Activated naive CD4-positive, alpha-beta T cell (primary cell): ENCODE results near the gene PDE4D.
"Not testable (repeated sequence)": the region's sequence is repeated elsewhere in the genome, so short reads cannot be mapped to it uniquely, and the experiment has no call there.

ENCODE experiments used
- DNase-seq, 4 experiments: peaks; one replicate each; lab custom pipeline; 2025; lab: John Stamatoyannopoulos, UW

Gene PDE4D

DNA sequence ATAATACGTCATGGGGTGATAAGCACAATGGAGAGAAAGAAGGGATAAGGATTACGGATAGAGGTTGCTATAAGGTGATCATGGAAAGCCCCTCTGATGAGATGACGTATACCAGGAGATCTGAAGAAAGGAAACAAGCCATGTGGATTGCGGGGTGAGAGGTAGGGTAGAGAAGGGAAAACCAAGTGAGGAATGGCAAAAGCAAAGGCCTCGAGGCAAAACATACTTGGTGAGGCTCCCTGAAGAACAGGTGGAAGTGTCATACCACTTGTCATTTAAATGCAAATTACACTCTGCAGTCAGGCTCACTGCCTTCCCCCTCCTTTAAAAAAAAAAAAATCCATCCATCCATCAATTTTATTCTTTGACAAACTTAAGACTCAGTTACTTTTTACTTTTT, 889.9 kb downstream of the PDE4D start:
- DNase-seq = no peak

DNA sequence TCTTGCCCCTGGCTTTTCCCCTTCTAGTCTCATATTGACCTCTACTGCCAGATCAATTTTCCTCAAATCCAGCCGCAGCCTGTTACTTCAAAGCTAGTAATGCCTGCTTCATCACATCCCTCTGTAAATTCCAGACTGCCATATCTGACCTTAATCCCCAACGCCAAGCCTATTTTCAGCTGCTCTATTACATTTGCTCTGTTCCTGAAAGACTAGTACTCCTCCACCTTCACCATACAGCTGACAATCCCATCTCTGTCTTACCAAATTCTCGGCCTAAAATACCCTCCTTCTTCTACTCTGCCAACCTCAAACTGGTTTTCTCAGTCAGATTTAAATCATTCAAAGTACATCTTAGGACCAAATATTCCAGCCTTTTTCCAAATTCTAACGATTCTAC, 890.4 kb downstream of the PDE4D start:
- no peak for DNase-seq

DNA sequence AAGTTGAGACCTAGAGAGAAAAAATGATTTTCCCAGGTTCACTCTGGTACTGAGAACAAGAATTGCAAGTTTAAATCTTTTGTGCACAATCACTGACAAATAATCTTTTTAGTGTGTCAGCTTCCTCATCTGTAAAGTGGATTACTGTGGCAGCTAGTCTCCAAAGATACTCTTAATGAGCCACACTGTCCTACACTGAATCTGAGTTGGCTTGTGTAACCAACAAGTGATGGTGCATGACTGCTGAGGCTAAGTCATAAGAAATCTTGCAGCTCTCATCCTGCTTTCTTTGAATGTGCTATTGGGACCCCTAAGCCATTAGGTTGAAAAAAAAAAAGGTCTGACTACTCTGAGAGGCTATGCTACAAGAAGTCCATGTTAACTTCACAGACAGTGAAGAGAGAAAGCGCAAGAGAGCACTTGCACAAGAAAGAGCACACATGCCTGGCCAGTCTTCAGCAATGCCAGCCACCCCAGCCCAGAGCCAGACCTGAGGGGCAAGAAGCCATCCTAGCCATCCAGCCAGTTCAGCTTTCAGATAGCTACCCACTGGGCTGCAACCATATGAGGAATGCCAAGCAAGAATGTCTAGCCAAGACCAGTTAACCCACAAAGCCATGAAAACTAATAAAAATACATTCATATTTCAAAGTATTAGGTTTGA, 891.2 kb downstream of the PDE4D start:
- no peak for DNase-seq

DNA sequence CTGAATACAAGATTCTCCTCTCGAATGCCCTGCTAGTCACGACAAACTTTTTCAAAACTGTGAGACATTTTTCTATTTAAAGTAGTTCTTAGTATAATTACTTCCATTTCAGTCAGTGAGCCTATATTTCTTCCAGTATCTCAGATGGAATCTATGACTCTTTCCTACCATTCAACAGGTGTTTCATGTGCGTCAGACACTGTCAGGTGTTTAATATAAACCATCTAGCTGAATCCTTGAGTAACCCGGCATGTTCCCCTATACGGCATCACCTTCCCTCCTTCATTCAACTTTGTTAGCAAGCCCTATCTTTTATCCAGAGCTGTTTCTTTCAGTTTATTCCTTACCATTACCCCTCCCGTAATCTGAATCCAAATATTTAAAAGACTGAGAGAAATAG, 891.8 kb downstream of the PDE4D start:
- DNase-seq = no peak

DNA sequence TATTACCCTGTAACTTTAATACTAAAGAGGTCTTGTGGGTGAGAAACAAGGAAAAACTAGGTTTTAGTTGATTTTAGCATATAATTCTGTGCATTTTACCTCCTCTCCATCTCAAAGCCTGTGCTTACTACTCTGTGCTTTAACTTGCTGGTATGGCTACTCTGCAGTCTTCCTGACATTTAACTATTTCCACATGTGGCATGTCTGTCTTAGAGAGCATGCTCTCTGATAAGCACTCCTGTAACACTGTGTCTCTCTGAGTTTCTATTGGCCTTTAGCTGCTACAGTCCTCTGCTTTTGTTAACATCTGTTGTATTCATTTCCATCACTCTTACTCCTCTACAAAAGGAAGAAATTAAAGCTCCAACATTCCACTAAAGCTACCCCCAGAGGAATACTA, 892.4 kb downstream of the PDE4D start:
- no peak for DNase-seq

DNA sequence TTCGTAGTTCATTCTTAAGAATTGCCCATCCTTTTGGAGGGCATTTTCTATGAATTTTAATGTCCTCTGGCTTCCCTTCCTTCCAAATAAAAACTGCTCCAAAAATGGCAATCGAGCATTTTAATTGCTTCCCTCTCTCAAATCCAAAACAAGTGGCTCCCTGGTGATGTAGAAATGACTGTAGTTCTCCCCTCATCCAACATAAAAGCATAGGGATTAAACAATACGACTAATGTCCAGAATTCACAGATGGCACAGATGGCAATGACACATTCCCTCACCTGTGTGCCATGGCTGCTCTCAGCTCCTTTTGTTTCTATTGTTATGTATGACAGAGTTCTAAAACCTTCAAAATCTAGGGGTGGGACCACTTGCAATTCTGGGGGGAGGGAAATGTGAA, 893.3 kb downstream of the PDE4D start:
- no peak for DNase-seq

DNA sequence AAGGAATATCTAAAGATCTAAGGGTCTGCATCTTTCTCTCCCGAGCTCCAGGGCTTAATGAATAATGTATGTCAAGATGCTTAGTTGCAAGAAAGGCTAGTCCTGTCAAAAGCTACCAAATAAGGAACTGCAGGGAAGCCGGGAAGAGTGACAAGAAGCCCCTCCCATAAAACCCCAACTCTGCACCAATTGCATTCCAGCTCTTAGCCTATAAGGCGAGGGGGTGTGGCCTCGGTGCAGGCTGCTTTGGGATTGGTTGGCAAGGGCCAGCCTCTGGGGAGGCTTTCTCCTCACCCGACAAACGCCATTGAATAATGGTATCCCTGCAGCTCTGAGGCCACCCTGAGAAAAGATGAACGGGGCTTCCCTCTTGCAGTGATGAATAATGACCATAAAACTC, 893.7 kb downstream of the PDE4D start:
- no peak for DNase-seq

DNA sequence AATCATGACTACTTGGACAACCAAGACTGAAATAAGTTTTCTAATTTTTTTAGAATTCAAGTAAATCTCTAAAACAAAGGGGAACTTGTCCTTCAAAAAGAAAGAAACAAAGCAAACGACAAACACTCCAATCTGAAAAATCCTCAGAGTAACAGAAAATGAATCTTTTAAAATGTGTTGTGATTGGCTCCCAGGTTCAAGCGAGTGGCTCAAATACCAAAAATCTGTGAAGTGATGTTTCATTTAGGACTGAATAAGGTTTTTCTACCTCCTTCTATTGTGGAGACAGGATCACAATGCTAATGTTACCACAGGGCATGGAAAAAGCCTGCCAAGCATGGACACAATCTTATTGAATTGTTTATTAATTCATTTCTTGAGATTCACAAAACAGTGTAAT, 895.0 kb downstream of the PDE4D start:
- DNase-seq = no peak

DNA sequence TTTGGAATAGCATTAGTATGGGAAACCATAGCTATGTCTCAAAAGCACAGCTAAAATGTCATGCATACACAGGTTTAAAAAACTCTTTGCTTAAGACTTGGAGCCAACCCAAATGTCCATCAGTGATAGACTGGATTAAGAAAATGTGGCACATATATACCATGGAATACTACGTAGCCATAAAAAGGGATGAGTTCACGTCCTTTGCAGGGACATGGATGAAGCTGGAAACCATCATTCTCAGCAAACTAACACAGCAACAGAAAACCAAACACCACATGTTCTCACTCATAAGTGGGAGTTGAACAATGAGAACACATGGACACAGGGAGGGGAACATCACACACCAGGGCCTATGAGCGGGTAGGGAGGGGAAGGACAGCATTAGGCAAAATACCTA, 897.7 kb downstream of the PDE4D start:
- DNase-seq = not testable (repeated sequence)

DNA sequence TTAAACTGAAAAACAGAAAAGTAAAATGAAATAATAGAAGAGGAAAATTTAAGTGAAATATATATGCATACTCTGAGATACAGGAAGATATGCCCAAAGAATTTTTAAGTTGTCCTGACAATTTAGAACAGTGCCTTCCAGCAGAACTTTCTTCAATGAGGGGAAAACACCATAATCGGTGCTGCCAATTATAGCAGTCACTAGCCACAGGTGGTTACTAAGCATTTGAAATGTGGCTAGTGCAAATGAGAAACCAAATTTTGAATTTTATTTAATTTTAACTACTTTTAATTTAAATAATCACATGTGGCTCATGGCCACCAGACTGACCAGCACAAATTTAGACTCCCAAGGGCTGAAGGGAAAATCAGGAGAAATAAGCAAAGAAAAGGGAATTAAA, 900.1 kb downstream of the PDE4D start:
- no peak for DNase-seq

DNA sequence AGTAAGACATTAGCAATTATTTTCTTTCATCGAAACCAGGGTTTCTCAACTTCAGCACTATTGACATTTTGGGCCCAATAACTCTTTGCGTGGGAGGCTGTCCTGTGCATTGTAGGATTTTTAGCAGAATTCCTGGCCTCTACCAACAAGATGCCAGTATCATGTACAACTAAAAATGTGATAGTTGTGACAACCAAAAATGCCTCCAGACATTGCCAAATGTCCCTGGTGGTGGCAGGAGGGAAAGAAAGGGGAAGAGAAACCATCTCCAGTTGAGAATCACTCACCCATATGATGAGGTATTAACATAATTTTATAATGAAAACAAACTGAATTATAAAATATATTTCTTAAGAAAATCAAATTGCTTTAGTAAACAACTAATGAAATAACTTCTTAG, 904.6 kb downstream of the PDE4D start:
- no peak for DNase-seq

DNA sequence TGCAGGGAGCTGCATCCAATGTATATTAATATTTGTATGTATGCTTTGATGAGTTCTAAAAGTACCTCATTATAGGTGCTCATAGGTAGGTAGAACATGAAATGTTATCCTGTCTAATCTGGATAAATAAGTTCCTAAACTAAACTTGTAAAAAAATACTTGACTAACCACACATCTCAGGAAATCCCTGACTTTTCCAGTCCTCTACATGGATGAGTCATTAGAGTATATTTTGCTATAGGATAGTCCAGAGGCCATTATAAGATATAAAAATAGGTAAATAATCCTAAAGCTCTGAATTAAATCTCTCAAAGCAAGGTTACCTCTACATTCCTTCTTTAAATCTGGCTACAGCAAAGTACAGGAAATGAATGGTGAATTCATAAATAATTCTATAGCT, 906.3 kb downstream of the PDE4D start:
- no peak for DNase-seq

DNA sequence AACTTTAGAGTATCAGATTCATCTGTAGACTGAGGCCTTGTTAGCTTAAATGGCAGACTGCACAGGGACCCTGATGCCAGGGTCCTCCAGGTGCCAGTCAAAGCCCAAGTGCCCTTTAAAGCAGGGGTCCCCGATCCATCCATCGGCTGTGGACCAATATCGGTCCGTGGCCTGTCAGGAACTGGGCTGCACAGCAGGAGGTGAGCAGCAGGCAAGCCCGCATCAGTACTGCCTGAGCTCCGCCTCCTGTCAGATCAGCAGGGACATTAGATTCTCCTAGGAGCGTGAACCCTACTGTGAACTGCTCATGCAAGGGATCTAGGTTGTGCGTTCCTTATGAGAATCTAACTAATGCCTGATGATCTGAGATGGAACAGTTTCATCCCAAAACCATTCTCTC, 907.2 kb downstream of the PDE4D start:
- no peak for DNase-seq

DNA sequence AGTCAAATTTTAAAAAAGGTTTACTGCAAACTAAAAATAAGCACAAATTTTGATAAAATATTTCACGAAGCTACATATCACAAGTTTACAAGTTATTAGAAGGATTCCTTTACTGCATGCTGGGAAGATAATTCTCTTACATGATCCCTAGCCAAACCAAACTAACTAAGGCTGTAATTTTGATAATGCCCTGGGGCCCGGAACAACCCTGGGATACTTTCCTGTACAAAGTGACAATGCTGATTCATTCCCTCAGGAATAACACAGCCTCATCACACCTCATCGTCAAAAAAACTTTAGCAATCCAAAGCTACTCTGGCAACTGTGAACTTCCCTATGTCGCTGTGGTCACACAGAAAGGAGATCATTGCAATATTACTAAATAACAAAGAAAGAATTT, 907.8 kb downstream of the PDE4D start:
- DNase-seq = no peak

DNA sequence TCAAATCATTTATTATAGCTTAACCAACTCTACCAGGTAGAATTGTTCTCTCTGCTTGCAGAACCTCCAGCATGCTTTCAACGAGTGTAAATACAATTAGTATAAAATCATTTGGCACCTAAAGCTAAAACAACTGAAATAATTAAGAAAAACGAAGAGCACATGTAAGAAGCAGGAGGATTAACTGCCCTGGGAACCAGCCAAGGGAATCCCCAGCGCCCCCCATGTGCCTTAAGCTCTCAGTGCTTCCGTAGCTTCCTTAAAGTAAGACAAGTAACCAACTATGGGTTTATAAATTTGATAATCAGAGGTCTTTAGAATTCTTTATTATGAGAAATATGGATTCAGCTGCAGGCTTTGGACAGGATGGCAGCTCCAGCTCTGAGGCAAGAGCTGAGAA, 908.2 kb downstream of the PDE4D start:
- DNase-seq = no peak

DNA sequence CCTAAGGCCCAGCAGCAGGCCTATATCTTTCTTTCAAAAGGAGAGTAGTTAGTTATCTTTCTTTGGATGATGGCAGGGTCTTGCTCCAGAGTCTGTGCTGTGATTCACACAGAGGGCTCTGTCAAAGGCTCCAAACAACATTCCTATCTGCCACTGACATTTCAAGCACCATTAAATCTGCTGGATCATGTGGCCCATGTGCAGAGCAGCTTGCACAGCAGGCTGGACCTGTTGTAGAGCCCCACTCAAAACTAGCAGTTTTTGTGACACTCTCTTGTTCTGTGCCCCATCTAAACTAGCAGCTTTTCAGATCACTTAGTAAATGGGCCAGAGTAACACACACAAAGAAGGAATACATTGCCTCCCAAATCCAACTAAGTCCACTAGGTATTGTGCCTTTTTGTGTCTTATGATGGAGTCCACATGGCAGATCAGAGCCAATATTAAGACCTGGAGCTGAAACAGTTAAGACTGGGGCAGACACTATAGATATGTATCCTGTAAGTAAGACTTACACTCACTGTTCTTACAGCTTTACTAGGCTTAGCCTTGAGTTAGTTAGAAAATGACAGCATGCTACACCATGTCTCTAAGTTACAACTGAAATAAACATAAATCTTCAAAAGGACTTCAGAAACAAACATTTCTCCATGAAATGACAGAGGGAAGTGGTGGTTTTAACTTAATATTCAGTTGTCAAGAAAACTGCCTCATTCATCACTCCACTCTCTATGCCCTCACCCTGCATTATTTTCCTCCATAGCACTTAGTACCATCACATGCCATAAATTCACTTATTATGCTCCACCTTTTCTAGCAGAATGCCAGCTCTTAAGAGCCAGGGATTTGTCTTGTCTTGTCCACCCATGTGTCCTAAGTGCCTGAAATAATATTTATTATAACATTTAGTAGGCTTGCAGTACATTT, 909.7 kb downstream of the PDE4D start:
- no peak for DNase-seq

DNA sequence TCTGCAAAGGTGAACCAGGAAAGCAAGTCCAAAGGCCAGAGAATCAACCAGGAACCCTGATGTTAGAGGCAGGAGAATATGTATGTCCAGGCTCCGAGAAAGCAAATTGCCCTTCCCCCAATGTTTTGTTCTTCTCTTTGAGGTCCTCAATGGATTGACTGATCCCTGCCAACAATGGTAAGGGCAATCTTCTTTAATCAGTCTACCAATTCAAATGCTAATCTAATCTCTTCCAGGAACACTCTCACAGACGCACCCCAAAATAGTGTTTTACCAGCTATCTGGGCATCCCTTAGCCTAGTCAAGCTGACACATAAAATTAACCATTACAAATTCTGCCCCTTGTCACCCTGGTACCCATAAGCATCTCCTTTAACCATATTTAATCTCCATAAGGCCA, 912.6 kb downstream of the PDE4D start:
- no peak for DNase-seq

DNA sequence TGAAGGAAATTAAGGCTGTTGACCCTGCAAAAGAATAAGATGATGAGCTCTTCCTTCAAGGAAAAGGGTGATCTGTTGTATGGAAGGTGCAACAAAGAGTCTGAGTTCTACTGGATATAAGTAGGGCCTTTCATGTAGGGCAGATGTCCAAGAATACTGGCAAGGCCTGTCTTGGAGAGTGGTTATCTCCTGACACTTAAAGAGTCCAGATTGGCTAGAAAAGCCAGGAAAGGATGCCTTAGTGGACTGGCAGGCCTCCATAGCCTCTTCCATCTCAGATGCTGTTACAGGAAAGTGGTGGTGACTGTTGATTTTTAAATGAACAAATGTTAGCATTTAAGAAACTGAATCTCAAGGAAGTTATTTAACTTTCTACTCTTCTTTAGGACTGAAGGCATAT, 914.4 kb downstream of the PDE4D start:
- DNase-seq = no peak

DNA sequence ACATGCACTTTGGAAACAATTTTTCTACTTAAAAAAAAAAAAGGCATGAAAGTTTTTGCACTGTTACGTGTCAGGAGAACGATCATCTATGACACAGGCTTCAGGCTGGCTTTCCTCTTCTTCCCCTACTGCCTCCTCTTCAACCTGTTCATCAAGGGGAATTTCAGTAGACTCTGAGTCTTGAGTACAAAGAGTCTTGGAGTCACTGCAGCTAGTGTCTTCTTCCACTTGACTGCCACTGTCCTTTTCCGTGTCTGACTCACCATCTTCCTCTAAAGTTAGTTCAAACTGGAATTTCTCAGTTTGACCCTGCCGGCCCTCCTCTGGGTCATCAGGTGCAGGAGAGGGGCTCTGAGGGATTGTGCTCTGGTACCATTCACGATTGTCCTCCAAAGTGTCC, 918.9 kb downstream of the PDE4D start:
- no peak for DNase-seq

DNA sequence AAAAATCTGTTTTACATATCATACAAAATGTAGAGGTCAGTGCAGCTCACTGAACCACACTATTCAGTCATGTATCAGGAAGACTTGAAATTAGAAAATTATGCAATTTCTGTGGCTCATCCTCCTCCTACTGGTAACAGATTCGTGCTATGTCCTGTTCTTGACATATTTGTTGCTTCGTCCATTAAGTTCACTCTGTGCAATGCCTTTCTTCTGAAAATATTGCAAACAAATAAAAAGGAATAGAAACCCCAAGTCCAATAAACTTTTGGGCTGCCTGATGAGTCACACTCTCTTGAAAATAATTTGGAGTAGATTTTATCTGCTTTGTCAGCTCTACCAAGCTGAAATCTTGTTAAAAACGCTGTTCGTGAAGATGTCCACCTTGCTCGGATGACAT, 919.4 kb downstream of the PDE4D start:
- no peak for DNase-seq

DNA sequence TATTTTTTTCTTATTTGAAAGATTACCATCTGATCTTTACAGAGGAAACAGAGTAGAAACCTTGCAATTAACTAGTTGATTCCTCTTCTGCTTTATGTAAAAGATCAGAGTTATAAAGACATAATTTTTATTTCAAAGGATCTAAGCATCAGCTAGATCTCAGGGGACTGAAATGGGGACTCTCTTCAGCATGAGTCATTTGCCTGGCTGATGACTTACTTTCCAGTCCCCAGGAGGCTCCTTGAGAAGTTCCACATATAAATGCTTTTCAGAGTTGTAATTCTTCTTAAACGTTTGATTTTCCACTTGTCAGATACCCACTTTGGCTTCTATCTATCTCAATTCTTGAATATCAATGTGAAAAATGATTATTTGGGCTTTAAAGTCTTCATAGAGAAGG, 921.2 kb downstream of the PDE4D start:
- DNase-seq = no peak

DNA sequence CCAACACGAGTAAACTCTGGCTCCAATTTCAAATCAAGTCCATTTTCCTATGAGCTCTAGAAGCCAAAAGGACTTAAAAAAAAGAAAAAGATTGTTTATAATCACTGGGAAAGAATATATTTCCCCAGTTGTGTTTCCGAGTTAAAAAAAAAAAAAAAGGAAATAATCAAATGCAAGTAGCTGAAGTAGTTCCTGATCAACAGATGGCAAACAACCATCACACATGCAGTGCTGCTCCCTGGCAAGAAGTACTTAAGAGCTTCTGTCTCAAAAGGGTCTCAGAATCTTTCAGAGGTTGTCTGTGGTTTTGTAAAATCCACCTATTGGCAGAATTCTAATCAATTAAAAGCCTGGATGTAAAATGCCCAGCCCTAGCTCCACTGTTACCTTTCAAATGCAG, 922.8 kb downstream of the PDE4D start:
- DNase-seq = no peak

DNA sequence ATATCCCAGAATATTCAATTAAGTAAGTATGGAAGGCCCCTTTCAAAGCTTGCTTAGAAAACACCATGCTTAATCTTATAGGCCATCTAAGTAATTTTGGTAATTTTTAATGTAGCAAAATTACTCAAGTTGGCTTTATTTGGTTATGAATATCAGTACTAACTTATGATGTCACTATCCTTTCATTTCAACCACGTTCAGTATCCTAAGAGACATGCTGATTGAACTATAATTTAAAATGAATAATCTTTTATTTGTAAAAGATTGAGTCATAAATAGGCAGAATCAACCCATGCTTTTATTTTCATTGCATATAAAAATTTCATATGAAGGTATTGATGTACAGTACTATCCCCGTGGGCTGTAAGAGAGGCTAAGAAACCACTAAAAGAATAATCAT, 923.7 kb downstream of the PDE4D start:
- DNase-seq = no peak

DNA sequence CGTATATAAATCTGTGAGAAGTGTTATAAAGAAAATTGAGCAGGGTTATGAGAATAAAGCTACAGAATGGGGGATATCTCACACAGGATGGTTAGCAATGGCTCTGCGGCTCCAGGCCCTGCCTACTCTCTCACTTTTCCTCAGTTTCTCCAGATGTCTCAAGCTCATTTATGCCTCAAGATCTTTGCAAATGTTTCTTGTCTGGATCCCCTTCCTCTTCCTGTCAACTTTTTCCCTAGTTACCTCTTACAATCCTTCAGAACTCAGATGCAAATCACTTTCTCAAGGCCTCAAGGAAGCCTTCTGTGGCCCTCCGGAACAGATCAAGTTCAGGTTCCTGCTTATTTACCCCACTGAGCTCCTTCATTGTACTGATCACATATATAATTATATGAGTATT, 924.3 kb downstream of the PDE4D start:
- DNase-seq = no peak
